Esophagus squamous epithelium (tissue), 4 donors: ENCODE data around the gene GPSM1.

ENCODE experiments used
- POLR2A ChIP-seq, 4 donors: fragments of 450-650 bp; IDR thresholded peaks; one replicate each; pipeline ENCODE4 v1.6.1; 2017; ENCODE audit warnings: antibody characterized with exemption in 4 of 4, mild to moderate bottlenecking in 4 of 4, moderate library complexity in 3 of 4
- TF ChIP-seq, protein P1 (sequence below), 6 experiments: fragments of 450-650 bp in 4 of 6; fragments of 200-600 bp in 2 of 6; sonication (generic) in 2 of 6; IDR thresholded peaks; one replicate each; pipeline ENCODE4 v1.5.1; 2016 to 2019; ENCODE audit warnings: antibody characterized with exemption in 6 of 6, mild to moderate bottlenecking in 4 of 6, moderate library complexity in 4 of 6

- TF ChIP-seq, protein P1, sequence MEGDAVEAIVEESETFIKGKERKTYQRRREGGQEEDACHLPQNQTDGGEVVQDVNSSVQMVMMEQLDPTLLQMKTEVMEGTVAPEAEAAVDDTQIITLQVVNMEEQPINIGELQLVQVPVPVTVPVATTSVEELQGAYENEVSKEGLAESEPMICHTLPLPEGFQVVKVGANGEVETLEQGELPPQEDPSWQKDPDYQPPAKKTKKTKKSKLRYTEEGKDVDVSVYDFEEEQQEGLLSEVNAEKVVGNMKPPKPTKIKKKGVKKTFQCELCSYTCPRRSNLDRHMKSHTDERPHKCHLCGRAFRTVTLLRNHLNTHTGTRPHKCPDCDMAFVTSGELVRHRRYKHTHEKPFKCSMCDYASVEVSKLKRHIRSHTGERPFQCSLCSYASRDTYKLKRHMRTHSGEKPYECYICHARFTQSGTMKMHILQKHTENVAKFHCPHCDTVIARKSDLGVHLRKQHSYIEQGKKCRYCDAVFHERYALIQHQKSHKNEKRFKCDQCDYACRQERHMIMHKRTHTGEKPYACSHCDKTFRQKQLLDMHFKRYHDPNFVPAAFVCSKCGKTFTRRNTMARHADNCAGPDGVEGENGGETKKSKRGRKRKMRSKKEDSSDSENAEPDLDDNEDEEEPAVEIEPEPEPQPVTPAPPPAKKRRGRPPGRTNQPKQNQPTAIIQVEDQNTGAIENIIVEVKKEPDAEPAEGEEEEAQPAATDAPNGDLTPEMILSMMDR (IDR thresholded peaks at IDR 0.05), result no peak
- no peak for TF ChIP-seq POLR2A (IDR thresholded peaks at IDR 0.05)
Observed at GRCh38 chr9:136355616-136356557, 28.5 kb downstream of the GPSM1 start.
